ENCODE measurements around the gene ITPKB. TPM values are rescaled to one million over a fixed set of nuclear protein-coding genes. Genes with fewer than 3 reads are reported as not detected.

The ITPKB gene
- polyA plus RNA-seq, 3 donors from 2014 or later: 14.1 to 37.8 (median 18.7) TPM

- DNase-seq: no peak
- Mint-ChIP-seq H3K27ac (peak overlapping the region in 4 of 6 donors; percentile 56 to 81 (median 68)), H3K9me3 (no peaks in the 10 kb centered on the region), H3K4me1 (peaks cover 27 to 55% of the 10 kb centered on the region in 2 donors), H3K4me3 (no peak overlapping the region), H3K27me3 (ENCODE audit: low read depth in 3 of 3) (peaks cover 0 to 5% (median 4%) of the 10 kb centered on the region in 3 donors), H3K36me3 (peaks cover 0 to 24% (median 5%) of the 10 kb centered on the region in 3 donors)
Observed at GRCh38 chr1:226648421-226648820, 90.7 kb downstream of the ITPKB start.

- Mint-ChIP-seq H3K27me3 (ENCODE audit: low read depth in 3 of 3) (peaks cover 0 to 6% (median 2%) of the 10 kb centered on the region in 3 donors), H3K9me3 (no peaks in the 10 kb centered on the region), H3K4me1 (peaks cover 33 to 62% of the 10 kb centered on the region in 2 donors), H3K27ac (peak overlapping the region in 3 of 6 donors; percentile 56 to 74 (median 64)), H3K36me3 (peaks cover 0 to 24% (median 5%) of the 10 kb centered on the region in 3 donors), H3K4me3 (no peak overlapping the region)
- no peak for DNase-seq
Observed at GRCh38 chr1:226647719-226648118, 91.4 kb downstream of the ITPKB start.

- Mint-ChIP-seq H3K4me1 (peaks cover 33 to 65% of the 10 kb centered on the region in 2 donors), H3K36me3 (peaks cover 0 to 24% (median 5%) of the 10 kb centered on the region in 3 donors), H3K9me3 (no peaks in the 10 kb centered on the region), H3K27ac (peak overlapping the region in 4 of 6 donors; percentile 45 to 85 (median 64)), H3K27me3 (ENCODE audit: low read depth in 3 of 3) (peaks cover 0 to 6% (median 2%) of the 10 kb centered on the region in 3 donors), H3K4me3 (no peak overlapping the region)
- DNase-seq: no peak
Observed at GRCh38 chr1:226646870-226647449, 92.1 kb downstream of the ITPKB start.

- Mint-ChIP-seq H3K9me3 (no peaks in the 10 kb centered on the region), H3K27ac (peak overlapping the region; percentile 65 to 85 (median 76)), H3K4me3 (no peak overlapping the region), H3K4me1 (peaks cover 33 to 63% of the 10 kb centered on the region in 2 donors), H3K27me3 (ENCODE audit: low read depth in 3 of 3) (peaks cover 0 to 6% (median 2%) of the 10 kb centered on the region in 3 donors), H3K36me3 (peaks cover 0 to 24% (median 5%) of the 10 kb centered on the region in 3 donors)
- no peak for DNase-seq
Observed at GRCh38 chr1:226646026-226646869, 92.8 kb downstream of the ITPKB start.

- H3K36me3 Mint-ChIP-seq: peaks cover 0 to 28% (median 5%) of the 10 kb centered on the region in 3 donors
- peak overlapping the region; percentile 31 to 87 (median 76) for H3K27ac Mint-ChIP-seq
- no peaks in the 10 kb centered on the region for H3K9me3 Mint-ChIP-seq
- H3K4me1 Mint-ChIP-seq: peaks cover 33 to 60% of the 10 kb centered on the region in 2 donors
- no peak for DNase-seq
- H3K4me3 Mint-ChIP-seq: peak overlapping the region in 2 of 5 donors; percentile 35 to 36
- peaks cover 0 to 7% (median 2%) of the 10 kb centered on the region in 3 donors for H3K27me3 Mint-ChIP-seq (ENCODE audit: low read depth in 3 of 3)
Observed at GRCh38 chr1:226645279-226645976, 93.7 kb downstream of the ITPKB start.

GRCh38 chr1:226644541-226645176 is 94.4 kb downstream of the ITPKB start:
- Mint-ChIP-seq H3K4me3 (peak overlapping the region in 1 of 5 donors; percentile 46), H3K27ac (peak overlapping the region; percentile 40 to 87 (median 85)), H3K9me3 (no peaks in the 10 kb centered on the region), H3K4me1 (peaks cover 33 to 52% of the 10 kb centered on the region in 2 donors), H3K36me3 (peaks cover 0 to 28% (median 5%) of the 10 kb centered on the region in 3 donors), H3K27me3 (ENCODE audit: low read depth in 3 of 3) (peaks cover 0 to 7% (median 2%) of the 10 kb centered on the region in 3 donors)
- no peak for DNase-seq

- Mint-ChIP-seq H3K4me3 (peak overlapping the region; percentile 21 to 63 (median 50)), H3K36me3 (peaks cover 0 to 22% (median 5%) of the 10 kb centered on the region in 3 donors)
Observed at GRCh38 chr1:226643611-226644540, 95.2 kb downstream of the ITPKB start.

GRCh38 chr1:226643177-226643576 is 95.9 kb downstream of the ITPKB start:
- Mint-ChIP-seq H3K4me3 (peak overlapping the region; percentile 5 to 63 (median 50)), H3K36me3 (peaks cover 0 to 20% (median 2%) of the 10 kb centered on the region in 3 donors), H3K4me1 (peaks cover 33 to 45% of the 10 kb centered on the region in 2 donors)

More at GRCh38 chr1:226643611-226644540, 95.2 kb downstream of the ITPKB start:
- DNase-seq: no peak
- H3K27ac Mint-ChIP-seq: peak overlapping the region; percentile 85 to 87 (median 87)
- peaks cover 0 to 7% (median 2%) of the 10 kb centered on the region in 3 donors for H3K27me3 Mint-ChIP-seq (ENCODE audit: low read depth in 3 of 3)
- peaks cover 33 to 45% of the 10 kb centered on the region in 2 donors for H3K4me1 Mint-ChIP-seq
- H3K9me3 Mint-ChIP-seq: no peaks in the 10 kb centered on the region

GRCh38 chr1:226642421-226642820 is 96.7 kb downstream of the ITPKB start:
- peak overlapping the region in 1 of 5 donors; percentile 27 for H3K4me3 Mint-ChIP-seq
- H3K36me3 Mint-ChIP-seq: peaks cover 0 to 12% (median 0%) of the 10 kb centered on the region in 3 donors
- H3K4me1 Mint-ChIP-seq: peaks cover 33 to 45% of the 10 kb centered on the region in 2 donors

More at GRCh38 chr1:226643177-226643576, 95.9 kb downstream of the ITPKB start:
- H3K27me3 Mint-ChIP-seq (ENCODE audit: low read depth in 3 of 3): peaks cover 0 to 7% (median 2%) of the 10 kb centered on the region in 3 donors
- peak overlapping the region; percentile 85 to 87 (median 87) for H3K27ac Mint-ChIP-seq
- DNase-seq: no peak
- no peaks in the 10 kb centered on the region for H3K9me3 Mint-ChIP-seq

GRCh38 chr1:226641671-226642231 is 97.3 kb downstream of the ITPKB start:
- Mint-ChIP-seq H3K4me1 (peaks cover 37 to 43% of the 10 kb centered on the region in 2 donors), H3K9me3 (no peaks in the 10 kb centered on the region), H3K36me3 (peaks cover 2 to 12% (median 3%) of the 10 kb centered on the region in 3 donors), H3K27ac (peak overlapping the region in 3 of 6 donors; percentile 35 to 56 (median 40)), H3K27me3 (ENCODE audit: low read depth in 3 of 3) (peaks cover 0 to 7% (median 2%) of the 10 kb centered on the region in 3 donors), H3K4me3 (no peak overlapping the region)
- no peak for DNase-seq

More at GRCh38 chr1:226642421-226642820, 96.7 kb downstream of the ITPKB start:
- Mint-ChIP-seq H3K9me3 (no peaks in the 10 kb centered on the region), H3K27me3 (ENCODE audit: low read depth in 3 of 3) (peaks cover 0 to 7% (median 2%) of the 10 kb centered on the region in 3 donors), H3K27ac (peak overlapping the region in 3 of 6 donors; percentile 40 to 87 (median 85))
- DNase-seq: no peak

GRCh38 chr1:226640321-226641136 is 98.6 kb downstream of the ITPKB start:
- H3K27ac Mint-ChIP-seq: peak overlapping the region in 4 of 6 donors; percentile 30 to 55 (median 42)
- H3K27me3 Mint-ChIP-seq (ENCODE audit: low read depth in 3 of 3): peaks cover 0 to 4% (median 2%) of the 10 kb centered on the region in 3 donors
- no peak for DNase-seq
- H3K4me1 Mint-ChIP-seq: peaks cover 35 to 37% of the 10 kb centered on the region in 2 donors
- peaks cover 3 to 15% (median 5%) of the 10 kb centered on the region in 3 donors for H3K36me3 Mint-ChIP-seq
- no peaks in the 10 kb centered on the region for H3K9me3 Mint-ChIP-seq
- H3K4me3 Mint-ChIP-seq: no peak overlapping the region
